ENCODE results near the gene BAIAP2L1. TPM values are rescaled to one million over a fixed set of nuclear protein-coding genes. Genes with fewer than 3 reads are reported as not detected.

The BAIAP2L1 gene
- total RNA-seq, 2 experiments from 2014 or later, result 0.33 to 0.61 TPM

- POLR2A ChIA-PET, result no interaction called here
- H3K36me3 ChIP-seq (ENCODE audit: insufficient read depth, low read length), result peaks cover 80% of the 10 kb centered on the region
Measured at GRCh38 chr7:98242934-98243333, 158.0 kb downstream of the BAIAP2L1 start.

GRCh38 chr7:98242342-98242741 lies 158.5 kb downstream of the BAIAP2L1 start:
- Mint-ChIP-seq H3K4me3 (no peak overlapping the region), H3K27me3 (no peaks in the 10 kb centered on the region), H3K27ac (no peak overlapping the region), H3K4me1 (ENCODE audit: low read depth) (peaks cover 8% of the 10 kb centered on the region), H3K9me3 (no peaks in the 10 kb centered on the region), H3K36me3 (ENCODE audit: low read depth) (peaks cover 74% of the 10 kb centered on the region)
- no peaks in the 10 kb centered on the region for H3K9me3 ChIP-seq (ENCODE audit: control insufficient read depth in 1 of 2, insufficient read depth in 1 of 2, low read length in 2 of 2)
- DNase-seq (no peak), ATAC-seq (ENCODE audit: poor library complexity) (no peak)
- H3K27me3 ChIP-seq (ENCODE audit: control insufficient read depth in 1 of 2, insufficient read depth in 2 of 2, low read length in 2 of 2), result no peaks in the 10 kb centered on the region
- CTCF ChIA-PET, result no interaction called here
- POLR2A ChIA-PET, result no interaction called here
- no peak overlapping the region for H3K4me3 ChIP-seq (ENCODE audit: low read length)
- H3K4me1 ChIP-seq (ENCODE audit: insufficient read depth, low read length), result peaks cover 26% of the 10 kb centered on the region
- H3K27ac ChIP-seq (ENCODE audit: low read depth in 1 of 2, low read length in 2 of 2), result no peak overlapping the region
- peaks cover 76% of the 10 kb centered on the region for H3K36me3 ChIP-seq (ENCODE audit: insufficient read depth, low read length)
- intact Hi-C loops (cut with DNase I, micrococcal nuclease), result no loop called here
- TF ChIP-seq, protein P1, sequence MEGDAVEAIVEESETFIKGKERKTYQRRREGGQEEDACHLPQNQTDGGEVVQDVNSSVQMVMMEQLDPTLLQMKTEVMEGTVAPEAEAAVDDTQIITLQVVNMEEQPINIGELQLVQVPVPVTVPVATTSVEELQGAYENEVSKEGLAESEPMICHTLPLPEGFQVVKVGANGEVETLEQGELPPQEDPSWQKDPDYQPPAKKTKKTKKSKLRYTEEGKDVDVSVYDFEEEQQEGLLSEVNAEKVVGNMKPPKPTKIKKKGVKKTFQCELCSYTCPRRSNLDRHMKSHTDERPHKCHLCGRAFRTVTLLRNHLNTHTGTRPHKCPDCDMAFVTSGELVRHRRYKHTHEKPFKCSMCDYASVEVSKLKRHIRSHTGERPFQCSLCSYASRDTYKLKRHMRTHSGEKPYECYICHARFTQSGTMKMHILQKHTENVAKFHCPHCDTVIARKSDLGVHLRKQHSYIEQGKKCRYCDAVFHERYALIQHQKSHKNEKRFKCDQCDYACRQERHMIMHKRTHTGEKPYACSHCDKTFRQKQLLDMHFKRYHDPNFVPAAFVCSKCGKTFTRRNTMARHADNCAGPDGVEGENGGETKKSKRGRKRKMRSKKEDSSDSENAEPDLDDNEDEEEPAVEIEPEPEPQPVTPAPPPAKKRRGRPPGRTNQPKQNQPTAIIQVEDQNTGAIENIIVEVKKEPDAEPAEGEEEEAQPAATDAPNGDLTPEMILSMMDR (IDR thresholded peaks at IDR 0.05), result no peak

More at GRCh38 chr7:98242934-98243333, 158.0 kb downstream of the BAIAP2L1 start:
- Mint-ChIP-seq H3K4me1 (ENCODE audit: low read depth) (peaks cover 10% of the 10 kb centered on the region), H3K27ac (no peak overlapping the region), H3K4me3 (no peak overlapping the region), H3K9me3 (no peaks in the 10 kb centered on the region), H3K36me3 (ENCODE audit: low read depth) (peaks cover 76% of the 10 kb centered on the region), H3K27me3 (no peaks in the 10 kb centered on the region)
- peaks cover 32% of the 10 kb centered on the region for H3K4me1 ChIP-seq (ENCODE audit: insufficient read depth, low read length)
- TF ChIP-seq, protein P1 (IDR thresholded peaks at IDR 0.05), result no peak
- CTCF ChIA-PET, result no interaction called here
- DNase-seq (no peak), ATAC-seq (ENCODE audit: poor library complexity) (no peak)
- H3K9me3 ChIP-seq (ENCODE audit: control insufficient read depth in 1 of 2, insufficient read depth in 1 of 2, low read length in 2 of 2), result no peaks in the 10 kb centered on the region
- no peak overlapping the region for H3K4me3 ChIP-seq (ENCODE audit: low read length)
- H3K27ac ChIP-seq (ENCODE audit: low read depth in 1 of 2, low read length in 2 of 2), result no peak overlapping the region
- intact Hi-C loops (cut with DNase I, micrococcal nuclease), result no loop called here
- no peaks in the 10 kb centered on the region for H3K27me3 ChIP-seq (ENCODE audit: control insufficient read depth in 1 of 2, insufficient read depth in 2 of 2, low read length in 2 of 2)

DNA sequence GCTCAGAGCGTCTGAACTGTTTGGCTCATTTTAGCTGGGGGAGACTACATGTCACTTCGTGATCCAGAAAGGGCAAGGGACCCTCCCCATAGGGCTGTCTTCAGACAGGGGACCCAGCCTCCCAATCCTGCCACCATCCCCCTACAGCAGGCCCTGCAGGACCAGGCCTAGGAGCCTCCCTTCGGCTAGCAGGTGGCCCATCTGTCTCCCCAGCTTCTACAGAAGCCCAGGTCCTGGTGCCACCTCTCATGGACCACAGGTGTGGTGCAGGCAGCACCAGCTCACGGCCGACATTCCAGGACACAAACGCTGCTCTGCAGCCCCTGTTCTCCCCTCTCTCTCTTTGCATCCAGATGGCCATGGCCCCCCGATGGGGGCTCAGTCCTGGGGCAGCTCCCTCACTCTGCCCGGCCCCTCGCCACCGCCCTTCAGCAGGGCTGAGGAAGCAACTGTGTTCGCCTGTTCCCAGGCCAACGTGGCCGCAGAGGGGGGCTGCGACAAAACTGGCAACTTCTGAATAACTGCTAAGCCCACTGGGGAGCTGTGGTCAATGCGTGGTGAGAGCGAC lies 159.1 kb downstream of the BAIAP2L1 start:
- Histone ChIP-seq H3K27me3 (ENCODE audit: control insufficient read depth in 1 of 2, insufficient read depth in 2 of 2, low read length in 2 of 2) (no peaks in the 10 kb centered on the region), H3K36me3 (ENCODE audit: insufficient read depth, low read length) (peaks cover 77% of the 10 kb centered on the region), H3K27ac (ENCODE audit: low read depth in 1 of 2, low read length in 2 of 2) (no peak overlapping the region), H3K9me3 (ENCODE audit: control insufficient read depth in 1 of 2, insufficient read depth in 1 of 2, low read length in 2 of 2) (no peaks in the 10 kb centered on the region), H3K4me3 (ENCODE audit: low read length) (no peak overlapping the region), H3K4me1 (ENCODE audit: insufficient read depth, low read length) (peaks cover 20% of the 10 kb centered on the region)
- TF ChIP-seq, protein P1 (IDR thresholded peaks at IDR 0.05), result no peak
- Mint-ChIP-seq H3K36me3 (ENCODE audit: low read depth) (peaks cover 75% of the 10 kb centered on the region), H3K27ac (peak overlapping the region; percentile 39), H3K27me3 (no peaks in the 10 kb centered on the region), H3K4me1 (ENCODE audit: low read depth) (peaks cover 5% of the 10 kb centered on the region), H3K4me3 (no peak overlapping the region), H3K9me3 (no peaks in the 10 kb centered on the region)
- POLR2A ChIA-PET, result no interaction called here
- no peak for ATAC-seq (ENCODE audit: poor library complexity)
- intact Hi-C loops (cut with DNase I, micrococcal nuclease), result no loop called here
- no peak for DNase-seq
- CTCF ChIA-PET, result no interaction called here

Other genes with a start within 250 kb of the BAIAP2L1 start
- gene BHLHA15, start 189.7 kb downstream of the BAIAP2L1 start, total RNA-seq, result not detected
- 10 to 100 TPM; 85.9 to 90.4 TPM for gene TECPR1, start 148.9 kb downstream of the BAIAP2L1 start, total RNA-seq
- 10 to 100 TPM; 68.0 to 76.5 TPM for gene BRI3, start 119.4 kb downstream of the BAIAP2L1 start, total RNA-seq
- not detected for gene NPTX2, start 216.2 kb upstream of the BAIAP2L1 start, total RNA-seq

Data from CD4-positive, alpha-beta T cell (primary cell).